ENCODE measurements around the gene IL37.

- TF ChIP-seq YY2 (tag by site-specific recombination; IDR thresholded peaks at IDR 0.05) (no peak), CTCF (tag by site-specific recombination; IDR thresholded peaks at IDR 0.05) (no peak), ZNF324 (tag by site-specific recombination; IDR thresholded peaks at IDR 0.05) (no peak), ZNF704 (tag by site-specific recombination; IDR thresholded peaks at IDR 0.05) (no peak), ATF2 (tag by site-specific recombination; IDR thresholded peaks at IDR 0.05; ENCODE audit: low read depth) (no peak), PRDM1 (tag by site-specific recombination; IDR thresholded peaks at IDR 0.05) (no peak), ZNF155 (tag by site-specific recombination; IDR thresholded peaks at IDR 0.05) (no peak), ZBTB1 (tag by site-specific recombination; IDR thresholded peaks at IDR 0.05) (no peak)
Measured at GRCh38 chr2:112916625-112917247, 5.8 kb downstream of the IL37 start.
